HepG2 (cell line): Measurements from ENCODE around the gene IFI30. TPM values are rescaled to one million over a fixed set of nuclear protein-coding genes. Genes with fewer than 3 reads are reported as not detected.

Source experiments
- ELF1 ChIP-seq: sonication (generic); formaldehyde crosslinking; IDR thresholded peaks from 2 replicates; pipeline ENCODE4 v1.4.0; 2020; ENCODE audit warnings: missing genetic modification reagents
- HDAC6 ChIP-seq: fragments of 200-600 bp; sonication (generic); IDR thresholded peaks from 2 replicates; pipeline ENCODE4 v1.7.0; 2017; ENCODE audit warnings: mild to moderate bottlenecking, antibody characterized with exemption, low read length, low read depth
- MTA1 ChIP-seq: sonication (generic); formaldehyde crosslinking; IDR thresholded peaks from 2 replicates; pipeline ENCODE4 v1.4.0; 2020; ENCODE audit warnings: missing genetic modification reagents, mild to moderate bottlenecking, borderline replicate concordance
- PRPF4 ChIP-seq: fragments of 200-400 bp; formaldehyde crosslinking; IDR thresholded peaks from 2 replicates; pipeline ENCODE4 v1.6.1; 2016; ENCODE audit warnings: low read length, low read depth; ENCODE audit not compliant: poor library complexity, severe bottlenecking
- ZNF124 ChIP-seq: sonication (generic); formaldehyde crosslinking; IDR thresholded peaks from 2 replicates; pipeline ENCODE4 v1.4.0; 2020; ENCODE audit warnings: missing genetic modification reagents
- ZNF251 ChIP-seq: sonication (generic); formaldehyde crosslinking; IDR thresholded peaks from 2 replicates; pipeline ENCODE4 v1.9.0; 2021; ENCODE audit warnings: mild to moderate bottlenecking, missing genetic modification reagents
- ZNF34 ChIP-seq: sonication (generic); formaldehyde crosslinking; IDR thresholded peaks from 2 replicates; pipeline ENCODE4 v1.4.0; 2020; ENCODE audit warnings: mild to moderate bottlenecking, missing genetic modification reagents, borderline replicate concordance
- ZNF432 ChIP-seq: sonication (generic); formaldehyde crosslinking; IDR thresholded peaks from 2 replicates; pipeline ENCODE4 v1.5.0; 2020; ENCODE audit warnings: missing genetic modification reagents, mild to moderate bottlenecking, borderline replicate concordance
- ZNF543 ChIP-seq: sonication (generic); formaldehyde crosslinking; IDR thresholded peaks from 2 replicates; pipeline ENCODE4 v1.4.0; 2020; ENCODE audit warnings: mild to moderate bottlenecking, missing genetic modification reagents
- polyA plus RNA-seq, 8 experiments: library from polyadenylated mRNA; depleted of rRNA in 3 of 8; stranded (reverse) in 7 of 8; unstranded in 1 of 8; fragments of >200 nt; fragmentation: Illumina TruSeq in 4 of 8; extraction: Trizol in 4 of 8; gene quantifications; 2 replicates each; pipeline versions ENCODE4 v1.2.1 to v1.2.3, GENCODE V29; 2011 to 2016; ENCODE audit warnings: low read depth in 4 of 8, missing spikeins in 1 of 8, mixed read lengths in 1 of 8; ENCODE audit not compliant: insufficient read depth in 1 of 8
- total RNA-seq, 5 experiments: library from RNA; depleted of rRNA; stranded (reverse); fragments of >200 nt; fragmentation: Illumina TruSeq; extraction: Trizol; gene quantifications; 2 replicates each; pipeline ENCODE4 v1.2.3, GENCODE V29; 2016; ENCODE audit warnings: low read depth in 1 of 5
- TF ChIP-seq, protein P1 (sequence below): sonication (generic); formaldehyde crosslinking; IDR thresholded peaks from 2 replicates; pipeline ENCODE4 v1.8.0; 2022; ENCODE audit warnings: missing genetic modification reagents, mild to moderate bottlenecking, inconsistent platforms, borderline replicate concordance
- TF ChIP-seq, protein P2 (sequence below): IDR thresholded peaks from 2 replicates; pipeline ENCODE4 v1.6.1; 2016; ENCODE audit warnings: low read depth, missing genetic modification reagents, missing compliant biosample characterization
- TF ChIP-seq, protein P3 (sequence below): sonication (generic); formaldehyde crosslinking; IDR thresholded peaks from 2 replicates; pipeline ENCODE4 v1.5.0; 2020; ENCODE audit warnings: mild to moderate bottlenecking, missing genetic modification reagents, borderline replicate concordance
- TF ChIP-seq, protein P4 (sequence below): sonication (generic); formaldehyde crosslinking; IDR thresholded peaks from 2 replicates; pipeline ENCODE4 v1.4.0; 2020; ENCODE audit warnings: mild to moderate bottlenecking, missing genetic modification reagents

Gene IFI30
- total and polyA plus RNA-seq, 2 of the 13 experiments (the other 11 are each of a cell fraction or from before 2014, with no cell fraction given): 25.0 to 79.4 TPM

DNA sequence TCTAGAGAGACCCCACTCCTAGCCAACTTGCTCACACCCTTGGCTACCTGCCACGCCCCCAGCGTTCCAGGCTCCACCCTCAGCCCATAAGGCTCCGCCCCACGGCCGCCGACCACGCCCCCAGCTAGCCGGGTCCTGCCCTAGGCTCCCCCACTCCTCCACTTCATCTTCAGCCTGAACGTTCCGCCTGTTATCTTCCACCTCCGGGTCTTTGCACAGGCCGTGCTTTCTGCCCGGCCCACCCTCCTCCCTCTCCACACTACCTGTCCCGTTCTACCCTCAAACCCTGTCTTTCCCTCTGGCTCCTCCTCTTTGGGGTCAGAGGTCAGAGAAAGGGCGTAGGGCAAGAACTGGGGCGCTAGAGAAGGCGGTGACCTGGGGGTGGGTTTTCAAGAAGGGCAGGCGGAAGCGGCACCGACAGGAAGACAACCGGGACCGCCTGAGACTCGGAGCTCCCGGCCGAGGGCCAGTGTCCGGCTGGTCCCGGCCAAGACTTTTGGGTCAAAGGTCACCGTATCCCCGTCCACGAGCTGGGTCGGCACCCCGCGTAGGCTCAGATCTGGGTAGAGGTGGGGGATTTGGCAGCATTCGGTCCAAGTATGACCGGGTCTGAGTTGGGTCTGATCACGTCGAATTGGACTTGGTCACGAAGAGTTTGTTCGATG lies 50.4 kb downstream of the IFI30 start (continued):
- TF ChIP-seq ZNF34 (0 out of 2 replicates have a peak, but pooled peaks have one; percentile 64), HDAC6 (no peak), ZNF543 (0 out of 2 replicates have a peak, but pooled peaks have one; percentile 65), PRPF4 (no peak), MTA1 (CRISPR knock-in tag) (peak; percentile 47; the same call in 1 of the 2 replicates), ZNF432 (CRISPR knock-in tag) (no peak), ELF1 (CRISPR knock-in tag) (peak; percentile 41), ZNF251 (CRISPR knock-in tag) (no peak), ZNF124 (no peak)
- TF ChIP-seq, protein P1, sequence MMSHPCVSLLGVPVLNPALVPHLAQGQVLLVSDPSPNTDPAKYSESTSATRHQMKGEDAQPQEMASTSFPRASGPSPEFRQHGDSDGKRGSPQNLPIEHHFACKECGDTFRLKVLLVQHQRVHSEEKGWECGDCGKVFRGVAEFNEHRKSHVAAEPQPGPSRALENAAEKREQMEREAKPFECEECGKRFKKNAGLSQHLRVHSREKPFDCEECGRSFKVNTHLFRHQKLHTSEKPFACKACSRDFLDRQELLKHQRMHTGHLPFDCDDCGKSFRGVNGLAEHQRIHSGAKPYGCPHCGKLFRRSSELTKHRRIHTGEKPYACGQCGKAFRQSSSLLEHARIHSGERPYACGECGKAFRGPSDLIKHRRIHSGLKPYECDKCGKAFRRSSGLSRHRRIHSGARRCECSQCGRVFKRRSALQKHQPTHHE (CRISPR knock-in tag): no peak; the same call in 1 of the 2 replicates
- TF ChIP-seq, protein P2, sequence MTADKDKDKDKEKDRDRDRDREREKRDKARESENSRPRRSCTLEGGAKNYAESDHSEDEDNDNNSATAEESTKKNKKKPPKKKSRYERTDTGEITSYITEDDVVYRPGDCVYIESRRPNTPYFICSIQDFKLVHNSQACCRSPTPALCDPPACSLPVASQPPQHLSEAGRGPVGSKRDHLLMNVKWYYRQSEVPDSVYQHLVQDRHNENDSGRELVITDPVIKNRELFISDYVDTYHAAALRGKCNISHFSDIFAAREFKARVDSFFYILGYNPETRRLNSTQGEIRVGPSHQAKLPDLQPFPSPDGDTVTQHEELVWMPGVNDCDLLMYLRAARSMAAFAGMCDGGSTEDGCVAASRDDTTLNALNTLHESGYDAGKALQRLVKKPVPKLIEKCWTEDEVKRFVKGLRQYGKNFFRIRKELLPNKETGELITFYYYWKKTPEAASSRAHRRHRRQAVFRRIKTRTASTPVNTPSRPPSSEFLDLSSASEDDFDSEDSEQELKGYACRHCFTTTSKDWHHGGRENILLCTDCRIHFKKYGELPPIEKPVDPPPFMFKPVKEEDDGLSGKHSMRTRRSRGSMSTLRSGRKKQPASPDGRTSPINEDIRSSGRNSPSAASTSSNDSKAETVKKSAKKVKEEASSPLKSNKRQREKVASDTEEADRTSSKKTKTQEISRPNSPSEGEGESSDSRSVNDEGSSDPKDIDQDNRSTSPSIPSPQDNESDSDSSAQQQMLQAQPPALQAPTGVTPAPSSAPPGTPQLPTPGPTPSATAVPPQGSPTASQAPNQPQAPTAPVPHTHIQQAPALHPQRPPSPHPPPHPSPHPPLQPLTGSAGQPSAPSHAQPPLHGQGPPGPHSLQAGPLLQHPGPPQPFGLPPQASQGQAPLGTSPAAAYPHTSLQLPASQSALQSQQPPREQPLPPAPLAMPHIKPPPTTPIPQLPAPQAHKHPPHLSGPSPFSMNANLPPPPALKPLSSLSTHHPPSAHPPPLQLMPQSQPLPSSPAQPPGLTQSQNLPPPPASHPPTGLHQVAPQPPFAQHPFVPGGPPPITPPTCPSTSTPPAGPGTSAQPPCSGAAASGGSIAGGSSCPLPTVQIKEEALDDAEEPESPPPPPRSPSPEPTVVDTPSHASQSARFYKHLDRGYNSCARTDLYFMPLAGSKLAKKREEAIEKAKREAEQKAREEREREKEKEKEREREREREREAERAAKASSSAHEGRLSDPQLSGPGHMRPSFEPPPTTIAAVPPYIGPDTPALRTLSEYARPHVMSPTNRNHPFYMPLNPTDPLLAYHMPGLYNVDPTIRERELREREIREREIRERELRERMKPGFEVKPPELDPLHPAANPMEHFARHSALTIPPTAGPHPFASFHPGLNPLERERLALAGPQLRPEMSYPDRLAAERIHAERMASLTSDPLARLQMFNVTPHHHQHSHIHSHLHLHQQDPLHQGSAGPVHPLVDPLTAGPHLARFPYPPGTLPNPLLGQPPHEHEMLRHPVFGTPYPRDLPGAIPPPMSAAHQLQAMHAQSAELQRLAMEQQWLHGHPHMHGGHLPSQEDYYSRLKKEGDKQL (CRISPR knock-in tag): no peak
- TF ChIP-seq, protein P3, sequence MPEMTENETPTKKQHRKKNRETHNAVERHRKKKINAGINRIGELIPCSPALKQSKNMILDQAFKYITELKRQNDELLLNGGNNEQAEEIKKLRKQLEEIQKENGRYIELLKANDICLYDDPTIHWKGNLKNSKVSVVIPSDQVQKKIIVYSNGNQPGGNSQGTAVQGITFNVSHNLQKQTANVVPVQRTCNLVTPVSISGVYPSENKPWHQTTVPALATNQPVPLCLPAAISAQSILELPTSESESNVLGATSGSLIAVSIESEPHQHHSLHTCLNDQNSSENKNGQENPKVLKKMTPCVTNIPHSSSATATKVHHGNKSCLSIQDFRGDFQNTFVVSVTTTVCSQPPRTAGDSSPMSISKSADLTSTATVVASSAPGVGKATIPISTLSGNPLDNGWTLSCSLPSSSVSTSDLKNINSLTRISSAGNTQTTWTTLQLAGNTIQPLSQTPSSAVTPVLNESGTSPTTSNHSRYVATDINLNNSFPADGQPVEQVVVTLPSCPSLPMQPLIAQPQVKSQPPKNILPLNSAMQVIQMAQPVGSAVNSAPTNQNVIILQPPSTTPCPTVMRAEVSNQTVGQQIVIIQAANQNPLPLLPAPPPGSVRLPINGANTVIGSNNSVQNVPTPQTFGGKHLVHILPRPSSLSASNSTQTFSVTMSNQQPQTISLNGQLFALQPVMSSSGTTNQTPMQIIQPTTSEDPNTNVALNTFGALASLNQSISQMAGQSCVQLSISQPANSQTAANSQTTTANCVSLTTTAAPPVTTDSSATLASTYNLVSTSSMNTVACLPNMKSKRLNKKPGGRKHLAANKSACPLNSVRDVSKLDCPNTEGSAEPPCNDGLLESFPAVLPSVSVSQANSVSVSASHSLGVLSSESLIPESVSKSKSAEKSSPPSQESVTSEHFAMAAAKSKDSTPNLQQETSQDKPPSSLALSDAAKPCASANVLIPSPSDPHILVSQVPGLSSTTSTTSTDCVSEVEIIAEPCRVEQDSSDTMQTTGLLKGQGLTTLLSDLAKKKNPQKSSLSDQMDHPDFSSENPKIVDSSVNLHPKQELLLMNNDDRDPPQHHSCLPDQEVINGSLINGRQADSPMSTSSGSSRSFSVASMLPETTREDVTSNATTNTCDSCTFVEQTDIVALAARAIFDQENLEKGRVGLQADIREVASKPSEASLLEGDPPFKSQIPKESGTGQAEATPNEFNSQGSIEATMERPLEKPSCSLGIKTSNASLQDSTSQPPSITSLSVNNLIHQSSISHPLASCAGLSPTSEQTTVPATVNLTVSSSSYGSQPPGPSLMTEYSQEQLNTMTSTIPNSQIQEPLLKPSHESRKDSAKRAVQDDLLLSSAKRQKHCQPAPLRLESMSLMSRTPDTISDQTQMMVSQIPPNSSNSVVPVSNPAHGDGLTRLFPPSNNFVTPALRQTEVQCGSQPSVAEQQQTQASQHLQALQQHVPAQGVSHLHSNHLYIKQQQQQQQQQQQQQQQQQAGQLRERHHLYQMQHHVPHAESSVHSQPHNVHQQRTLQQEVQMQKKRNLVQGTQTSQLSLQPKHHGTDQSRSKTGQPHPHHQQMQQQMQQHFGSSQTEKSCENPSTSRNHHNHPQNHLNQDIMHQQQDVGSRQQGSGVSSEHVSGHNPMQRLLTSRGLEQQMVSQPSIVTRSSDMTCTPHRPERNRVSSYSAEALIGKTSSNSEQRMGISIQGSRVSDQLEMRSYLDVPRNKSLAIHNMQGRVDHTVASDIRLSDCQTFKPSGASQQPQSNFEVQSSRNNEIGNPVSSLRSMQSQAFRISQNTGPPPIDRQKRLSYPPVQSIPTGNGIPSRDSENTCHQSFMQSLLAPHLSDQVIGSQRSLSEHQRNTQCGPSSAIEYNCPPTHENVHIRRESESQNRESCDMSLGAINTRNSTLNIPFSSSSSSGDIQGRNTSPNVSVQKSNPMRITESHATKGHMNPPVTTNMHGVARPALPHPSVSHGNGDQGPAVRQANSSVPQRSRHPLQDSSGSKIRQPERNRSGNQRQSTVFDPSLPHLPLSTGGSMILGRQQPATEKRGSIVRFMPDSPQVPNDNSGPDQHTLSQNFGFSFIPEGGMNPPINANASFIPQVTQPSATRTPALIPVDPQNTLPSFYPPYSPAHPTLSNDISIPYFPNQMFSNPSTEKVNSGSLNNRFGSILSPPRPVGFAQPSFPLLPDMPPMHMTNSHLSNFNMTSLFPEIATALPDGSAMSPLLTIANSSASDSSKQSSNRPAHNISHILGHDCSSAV: no peak
- TF ChIP-seq, protein P4, sequence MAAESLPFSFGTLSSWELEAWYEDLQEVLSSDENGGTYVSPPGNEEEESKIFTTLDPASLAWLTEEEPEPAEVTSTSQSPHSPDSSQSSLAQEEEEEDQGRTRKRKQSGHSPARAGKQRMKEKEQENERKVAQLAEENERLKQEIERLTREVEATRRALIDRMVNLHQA: no peak
